Activated T-helper 1 cell treated with anti-CD3 and anti-CD28 coated beads, Interleukin-2, amount 50 U/mL, for 16 hours (primary cell): Measurements from ENCODE around the gene PROCA1.

ENCODE experiments used
- DNase-seq, 2 donors: peaks; one replicate each; pipeline ENCODE4 v3.0.0-alpha.2; 2020; ENCODE audit warnings: low read depth in 1 of 2, low spot score in 1 of 2

The PROCA1 gene

DNA sequence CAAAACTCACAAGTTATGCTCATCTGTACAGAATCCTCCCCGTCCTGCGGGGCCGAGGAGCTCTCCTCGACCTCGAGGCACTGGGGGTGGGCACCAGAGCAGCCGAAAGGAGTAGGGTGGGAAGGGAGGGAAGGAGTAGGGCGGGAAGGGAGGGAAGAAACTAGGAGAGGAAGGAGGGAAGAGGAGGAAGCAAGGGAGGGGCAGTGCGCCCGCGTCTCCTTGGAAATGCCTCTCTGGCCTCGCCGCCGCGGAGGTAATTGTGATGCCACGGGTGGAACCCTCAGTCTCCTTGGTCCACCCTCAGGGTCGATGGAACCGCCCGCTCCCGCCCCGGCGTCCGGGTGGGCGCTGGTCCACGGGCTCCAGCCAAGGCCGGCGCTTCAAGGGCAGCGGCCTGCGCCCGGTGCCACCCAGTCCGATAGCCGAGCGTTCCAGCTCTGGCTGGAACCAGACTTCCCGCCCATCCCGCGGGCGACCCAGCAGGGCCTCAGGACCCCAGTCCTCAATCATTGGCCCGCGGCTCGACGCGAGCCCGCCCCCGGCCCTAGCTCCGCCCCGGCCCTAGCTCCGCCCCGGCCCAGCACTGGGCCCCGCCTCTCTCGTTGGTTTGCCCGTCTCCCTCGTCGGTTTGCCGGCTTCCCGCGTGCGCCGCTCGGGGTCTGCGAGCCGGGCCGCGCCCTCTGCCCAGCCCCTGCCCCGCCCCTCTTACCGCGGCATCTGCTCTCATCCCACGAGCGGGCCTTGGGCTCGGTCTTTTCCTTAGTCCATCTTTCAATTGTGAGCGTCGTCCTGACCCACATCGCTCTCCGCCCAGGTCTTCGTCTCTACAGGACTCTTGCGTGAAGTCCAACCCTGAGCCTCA is 596 bp downstream of the PROCA1 start:
- DNase-seq, result peak; percentile 79 to 81

- DNase-seq, result no peak
Measured at GRCh38 chr17:28707339-28707720, 4.4 kb downstream of the PROCA1 start.

DNA sequence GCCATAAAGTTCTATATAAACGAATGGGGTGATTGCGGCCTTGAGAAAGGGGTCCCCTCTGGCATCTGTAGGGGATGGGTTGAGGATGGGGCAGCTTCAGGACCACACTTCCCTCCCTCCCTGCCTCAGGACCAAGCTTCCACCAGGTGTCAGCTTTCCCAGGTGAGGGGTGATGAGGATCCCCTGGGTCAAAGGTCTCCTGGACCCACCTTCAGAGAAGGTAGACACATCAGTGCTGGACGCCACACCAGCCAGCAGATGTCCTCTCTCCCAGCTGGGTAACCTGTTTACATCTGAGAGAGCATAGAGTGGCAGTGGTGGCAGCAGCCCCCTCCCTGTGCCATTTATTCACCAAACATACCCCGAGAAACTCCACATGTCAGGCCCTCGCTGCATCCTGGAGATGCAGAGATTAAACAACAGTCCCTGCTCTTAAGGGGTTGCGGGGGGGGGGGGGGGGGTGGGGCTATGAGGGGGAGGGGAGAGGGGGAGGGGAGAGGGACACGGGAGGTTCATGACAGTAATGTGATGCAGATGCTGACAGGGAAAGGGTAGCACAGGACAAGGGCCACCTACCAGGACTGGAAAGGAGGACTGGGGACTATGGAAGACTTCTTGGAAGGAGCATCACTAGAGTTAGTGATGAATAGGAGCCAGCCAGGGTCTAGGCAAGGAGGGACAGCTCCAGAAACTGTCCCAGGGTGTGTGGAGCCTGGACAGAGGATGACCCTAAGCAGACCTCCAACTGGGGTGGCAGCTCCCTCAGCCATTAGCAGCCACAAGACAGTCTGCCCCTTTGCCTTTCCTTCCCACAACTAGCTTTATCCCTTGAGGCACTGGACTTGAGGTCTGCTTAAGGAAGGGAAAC is 5.0 kb downstream of the PROCA1 start:
- no peak for DNase-seq

DNA sequence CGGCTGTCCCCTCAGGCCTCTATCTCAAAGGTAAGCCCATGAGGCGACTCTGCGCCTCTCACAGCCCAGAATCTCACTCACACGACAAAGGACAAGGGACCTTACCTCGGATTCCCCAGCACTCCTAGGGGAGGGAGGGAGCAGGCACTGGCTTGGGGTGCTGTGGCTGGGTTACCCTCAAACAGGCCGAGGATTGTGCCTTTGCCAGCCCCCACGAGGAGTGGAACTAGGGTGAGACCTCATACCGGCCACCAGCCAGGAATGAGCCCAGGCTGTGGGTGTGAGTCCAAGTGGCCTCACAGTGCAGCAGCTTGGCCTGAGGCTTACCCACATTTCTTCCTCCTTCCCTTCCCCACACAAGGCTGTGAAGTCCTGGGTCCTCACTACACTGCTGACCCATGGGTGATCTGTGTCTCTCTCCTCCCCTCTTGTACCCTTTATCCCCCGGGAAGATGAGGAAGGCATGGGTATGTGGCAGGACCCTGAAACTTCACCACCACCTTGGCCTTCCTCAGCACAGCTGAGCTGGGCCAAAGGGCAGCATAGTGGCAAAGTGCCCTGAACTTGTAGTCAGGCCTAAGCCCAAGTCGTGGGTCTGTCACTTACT is 5.9 kb downstream of the PROCA1 start:
- DNase-seq, result no peak

DNA sequence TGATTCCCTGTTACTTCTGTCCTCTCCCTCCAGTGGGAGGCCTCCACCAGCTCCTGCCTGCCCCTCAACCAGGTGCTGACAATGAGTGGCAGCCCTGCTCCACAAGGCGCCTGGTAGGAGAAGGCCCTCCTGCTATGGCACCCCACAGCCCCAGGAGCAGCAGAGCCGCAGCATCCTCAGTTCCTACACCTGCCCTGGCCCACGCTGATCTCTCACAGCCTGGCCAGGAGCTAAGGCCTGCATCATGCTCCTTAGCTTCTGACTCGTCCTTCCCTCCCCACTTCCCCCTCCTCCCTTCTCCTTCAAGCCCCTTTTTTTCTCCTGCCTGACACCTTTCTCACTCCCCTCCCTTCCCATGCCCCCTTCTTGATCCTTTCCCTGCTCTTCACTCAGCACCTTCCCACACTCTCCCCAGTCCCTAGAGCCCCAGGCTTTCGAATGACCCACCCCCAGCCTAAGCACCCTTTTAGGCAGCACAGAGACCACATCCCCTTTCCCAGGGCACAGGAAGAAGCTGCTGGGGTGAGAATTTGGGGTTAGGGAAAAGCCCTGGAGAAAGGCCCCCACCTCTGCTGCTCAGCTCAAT is 6.5 kb downstream of the PROCA1 start:
- no peak for DNase-seq

- no peak for DNase-seq
Measured at GRCh38 chr17:28704219-28704858, 7.3 kb downstream of the PROCA1 start.

GRCh38 chr17:28703552-28704218 is 8.0 kb downstream of the PROCA1 start:
- no peak for DNase-seq

DNA sequence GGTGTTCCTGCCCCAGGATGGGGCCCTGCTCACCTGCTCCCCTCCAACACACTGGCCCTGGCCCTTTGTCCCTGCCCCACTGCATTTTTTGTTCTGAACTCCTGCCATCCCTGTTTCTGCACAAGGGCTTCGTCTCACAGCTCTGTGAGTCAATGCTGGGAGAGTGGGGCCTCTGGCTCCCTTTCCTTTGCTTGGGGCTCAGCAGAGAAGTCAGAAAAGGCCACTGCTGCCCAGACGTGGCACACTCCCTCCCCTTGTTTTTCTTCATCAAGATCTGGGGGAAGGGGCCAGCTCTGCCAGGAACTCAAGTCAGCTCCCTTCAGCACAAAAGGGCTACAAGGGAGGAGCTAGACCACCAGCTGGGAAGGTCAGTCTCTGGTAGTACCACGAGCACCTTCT is 8.9 kb downstream of the PROCA1 start:
- DNase-seq, result no peak

GRCh38 chr17:28702026-28702751 is 9.5 kb downstream of the PROCA1 start:
- DNase-seq, result no peak

DNA sequence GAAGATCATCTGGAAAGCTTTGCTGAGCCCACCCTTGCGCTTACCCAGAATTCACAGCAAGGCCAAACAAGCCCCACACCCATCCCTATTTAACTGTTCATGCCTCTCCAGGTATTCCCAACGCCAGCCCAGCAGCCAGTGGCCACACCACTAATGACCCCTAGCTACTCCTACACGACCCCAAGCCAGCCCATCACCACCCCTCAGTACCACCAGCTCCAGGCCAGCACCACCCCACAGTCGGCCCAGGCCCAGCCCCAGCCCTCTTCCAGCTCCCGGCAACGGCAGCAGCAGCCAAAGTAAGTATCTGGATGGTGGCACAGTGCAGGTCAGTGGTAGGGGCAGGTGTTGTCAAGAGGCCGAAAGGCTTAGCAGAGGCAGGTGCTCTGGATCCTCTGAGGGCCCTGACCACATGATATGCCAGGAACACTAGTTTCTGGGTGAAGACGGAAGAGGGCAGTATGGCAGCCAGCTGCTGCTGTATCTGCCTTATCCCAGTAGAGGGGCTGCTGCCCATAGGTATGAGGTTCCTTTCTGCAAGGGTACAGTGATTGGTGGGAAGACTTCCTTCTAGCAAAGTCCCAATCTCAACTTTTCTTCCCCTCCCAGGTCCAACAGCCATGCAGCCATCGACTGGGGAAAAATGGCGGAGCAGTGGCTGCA is 10.7 kb downstream of the PROCA1 start:
- DNase-seq, result no peak

DNA sequence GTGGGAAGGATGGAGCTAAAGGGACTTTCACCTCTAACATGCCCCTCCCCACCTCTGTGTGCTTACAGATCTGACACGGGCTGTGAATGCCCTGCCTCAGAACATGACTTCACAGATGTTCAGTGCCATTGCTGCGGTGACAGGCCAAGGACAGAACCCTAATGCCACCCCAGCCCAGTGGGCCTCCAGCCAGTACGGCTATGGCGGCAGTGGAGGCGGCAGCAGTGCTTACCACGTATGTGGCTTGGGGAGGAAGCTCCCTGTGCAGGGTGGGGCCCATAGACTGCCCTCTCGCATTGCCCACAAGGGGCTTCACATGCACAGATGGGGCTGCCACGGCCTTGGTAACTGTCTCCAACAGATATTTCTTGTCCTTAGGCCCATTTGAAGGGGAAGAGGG is 11.4 kb downstream of the PROCA1 start:
- DNase-seq, result no peak

DNA sequence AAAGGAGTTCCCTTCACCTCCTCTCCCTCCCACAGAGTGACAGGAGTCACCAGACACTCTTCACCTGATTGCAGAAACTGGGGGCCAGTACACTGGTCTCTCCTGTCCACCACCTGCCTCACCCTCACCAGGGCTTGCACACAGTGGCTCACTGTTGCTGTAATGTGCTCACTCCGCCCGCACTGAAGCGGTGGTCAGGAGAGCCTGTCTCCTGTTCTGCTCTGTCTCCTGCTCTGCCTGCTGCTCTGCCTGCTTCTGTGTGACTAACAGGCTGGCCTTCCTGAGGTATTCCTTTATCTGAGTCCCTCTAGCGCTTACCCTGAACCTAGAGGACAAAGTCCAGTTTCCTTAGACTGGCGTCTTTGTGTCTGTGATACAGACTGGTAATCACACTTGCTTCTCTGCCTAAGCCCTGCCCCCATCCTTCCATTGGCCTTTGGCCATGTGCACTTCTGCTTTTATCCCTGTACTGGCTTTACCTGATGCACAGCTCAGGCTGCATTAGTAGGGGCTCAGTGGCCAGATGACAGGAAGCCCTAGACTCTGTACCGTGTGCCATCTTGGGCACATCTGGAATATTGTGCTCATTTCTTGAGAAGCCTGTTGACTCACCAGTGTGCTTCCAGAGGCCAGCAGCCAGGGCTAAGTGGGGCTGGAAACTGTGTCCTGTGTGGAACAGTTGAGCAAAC is 13.3 kb downstream of the PROCA1 start:
- no peak for DNase-seq

DNA sequence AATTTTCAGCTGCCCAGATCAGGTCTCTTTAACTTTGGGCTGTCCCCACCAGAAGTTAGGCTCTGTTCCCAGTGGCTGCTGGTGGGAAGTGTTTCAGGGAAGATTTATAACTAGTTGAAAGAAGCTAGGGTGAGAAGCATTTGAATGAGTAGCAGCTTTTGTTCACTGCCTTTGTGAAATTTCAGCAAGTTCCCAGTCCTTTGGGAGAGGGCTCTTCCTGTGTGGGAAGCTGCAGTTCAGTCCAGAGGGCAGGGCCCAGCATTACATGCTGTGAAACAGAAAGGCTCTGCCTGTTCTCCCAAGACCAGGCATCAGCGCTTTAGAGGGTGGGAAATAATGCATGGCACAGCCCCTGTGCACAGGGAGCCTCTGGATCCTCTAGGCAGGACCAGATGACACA is 17.8 kb downstream of the PROCA1 start:
- no peak for DNase-seq

GRCh38 chr17:28689011-28689410 is 22.7 kb downstream of the PROCA1 start:
- DNase-seq, result no peak

DNA sequence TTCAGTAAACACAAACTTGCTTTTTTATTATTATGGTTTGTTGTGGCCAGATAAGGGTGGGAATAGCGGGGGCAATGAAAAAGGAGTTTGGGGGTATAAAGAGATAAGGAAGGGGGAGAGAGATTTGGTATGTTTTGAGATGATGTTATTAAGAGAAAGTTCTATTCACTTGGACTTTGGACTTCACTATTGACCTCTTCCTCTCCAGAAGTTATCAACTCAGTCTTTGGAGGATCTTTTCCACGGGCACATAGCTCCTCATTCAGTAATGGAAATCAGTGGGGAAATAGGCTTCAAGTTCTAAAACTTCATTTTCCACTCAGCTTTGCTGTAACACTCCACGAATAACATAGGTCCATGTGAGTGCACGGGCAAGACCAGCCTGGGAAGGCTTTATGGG is 23.2 kb downstream of the PROCA1 start:
- DNase-seq, result no peak

GRCh38 chr17:28686296-28686695 is 25.4 kb downstream of the PROCA1 start:
- DNase-seq, result no peak

GRCh38 chr17:28685366-28685765 is 26.3 kb downstream of the PROCA1 start:
- no peak for DNase-seq

DNA sequence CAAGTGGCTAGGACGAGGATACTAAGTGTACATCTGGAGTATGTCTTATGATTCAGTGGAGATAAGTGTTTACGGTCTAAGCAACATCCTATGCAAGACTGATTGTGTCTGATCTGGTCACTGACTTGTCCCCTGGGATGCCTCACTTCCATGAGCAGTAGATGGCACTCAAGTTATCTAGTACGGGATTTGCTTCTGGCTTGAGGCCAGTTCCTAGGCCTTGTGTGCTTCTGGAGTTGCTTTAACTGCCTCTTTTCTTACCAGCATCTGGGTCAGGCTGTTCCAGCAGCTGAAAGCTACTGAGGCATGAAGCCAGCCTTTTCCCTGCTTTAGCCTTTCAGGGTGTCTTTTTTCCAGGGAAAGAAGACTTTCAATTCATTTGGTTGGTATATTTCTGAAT is 26.7 kb downstream of the PROCA1 start:
- no peak for DNase-seq

- no peak for DNase-seq
Measured at GRCh38 chr17:28682655-28683054, 29.0 kb downstream of the PROCA1 start.
